Vagina (tissue), 2 donors: ENCODE measurements around the gene C3. TPM values are rescaled to one million over a fixed set of nuclear protein-coding genes. Genes with fewer than 3 reads are reported as not detected.

Experiments
- DNase-seq, 2 donors: peaks; one replicate each; pipeline ENCODE4 v3.0.0-alpha.2; 2017; ENCODE audit errors: extremely low spot score in 2 of 2
- H3K27ac ChIP-seq: fragments of 200-600 bp; sonication (generic); one replicate; pipeline ENCODE4 v1.5.1; 2019
- H3K27me3 ChIP-seq: fragments of 200-600 bp; sonication (generic); one replicate; pipeline ENCODE4 v1.5.1; 2019
- H3K36me3 ChIP-seq, 2 donors: fragments of 200-600 bp; sonication (generic); one replicate each; pipeline ENCODE4 v1.5.1; 2017 to 2019
- H3K4me1 ChIP-seq: fragments of 200-600 bp; sonication (generic); one replicate; pipeline ENCODE4 v1.5.1; 2019
- H3K4me3 ChIP-seq, 2 donors: fragments of 200-600 bp; sonication (generic); 1 replicate in 1 of 2; 2 replicates in 1 of 2; pipeline ENCODE4 v1.5.1; 2016 to 2019
- H3K9me3 ChIP-seq: fragments of 200-600 bp; sonication (generic); one replicate; pipeline ENCODE4 v1.5.1; 2019
- POLR2A ChIP-seq, 2 donors: fragments of 450-650 bp; IDR thresholded peaks; one replicate each; pipeline ENCODE4 v1.6.1; 2017; ENCODE audit warnings: antibody characterized with exemption in 2 of 2, mild to moderate bottlenecking in 2 of 2, moderate library complexity in 2 of 2
- POLR2AphosphoS5 ChIP-seq, 2 donors: sonication (generic); formaldehyde crosslinking; IDR thresholded peaks; one replicate each; pipeline ENCODE4 v1.9.0; 2017; ENCODE audit warnings: antibody characterized with exemption in 2 of 2, mild to moderate bottlenecking in 2 of 2, low read depth in 1 of 2; ENCODE audit not compliant: insufficient read depth in 1 of 2
- intact Hi-C: fragments of 100-400 bp; cut with DNase I; formaldehyde crosslinking; loops from one replicate; pipeline ENCODE4 v1.15.1; 2023
- total RNA-seq: library from RNA; depleted of rRNA; stranded (reverse); fragments of >200 nt; gene quantifications from one replicate; pipeline ENCODE4 v1.2.3, GENCODE V29; 2016
- TF ChIP-seq, protein P1 (sequence below), 3 experiments: fragments of 450-650 bp in 2 of 3; fragments of 200-600 bp in 1 of 3; sonication (generic) in 1 of 3; IDR thresholded peaks; one replicate each; pipeline ENCODE4 v1.5.1; 2017 to 2019; ENCODE audit warnings: antibody characterized with exemption in 3 of 3, mild to moderate bottlenecking in 2 of 3, moderate library complexity in 2 of 3

Gene C3
- total RNA-seq, 1 donor from 2014 or later = 1,239 TPM

- no peaks in the 10 kb centered on the region for H3K27me3 ChIP-seq
- no peaks in the 10 kb centered on the region for H3K9me3 ChIP-seq
- H3K36me3 ChIP-seq = no peaks in the 10 kb centered on the region
- no peak overlapping the region for H3K4me3 ChIP-seq
- no peak for DNase-seq
- peaks cover 16% of the 10 kb centered on the region for H3K4me1 ChIP-seq
- no peak overlapping the region for H3K27ac ChIP-seq
- intact Hi-C loops = no loop called here
- TF ChIP-seq, protein P1, sequence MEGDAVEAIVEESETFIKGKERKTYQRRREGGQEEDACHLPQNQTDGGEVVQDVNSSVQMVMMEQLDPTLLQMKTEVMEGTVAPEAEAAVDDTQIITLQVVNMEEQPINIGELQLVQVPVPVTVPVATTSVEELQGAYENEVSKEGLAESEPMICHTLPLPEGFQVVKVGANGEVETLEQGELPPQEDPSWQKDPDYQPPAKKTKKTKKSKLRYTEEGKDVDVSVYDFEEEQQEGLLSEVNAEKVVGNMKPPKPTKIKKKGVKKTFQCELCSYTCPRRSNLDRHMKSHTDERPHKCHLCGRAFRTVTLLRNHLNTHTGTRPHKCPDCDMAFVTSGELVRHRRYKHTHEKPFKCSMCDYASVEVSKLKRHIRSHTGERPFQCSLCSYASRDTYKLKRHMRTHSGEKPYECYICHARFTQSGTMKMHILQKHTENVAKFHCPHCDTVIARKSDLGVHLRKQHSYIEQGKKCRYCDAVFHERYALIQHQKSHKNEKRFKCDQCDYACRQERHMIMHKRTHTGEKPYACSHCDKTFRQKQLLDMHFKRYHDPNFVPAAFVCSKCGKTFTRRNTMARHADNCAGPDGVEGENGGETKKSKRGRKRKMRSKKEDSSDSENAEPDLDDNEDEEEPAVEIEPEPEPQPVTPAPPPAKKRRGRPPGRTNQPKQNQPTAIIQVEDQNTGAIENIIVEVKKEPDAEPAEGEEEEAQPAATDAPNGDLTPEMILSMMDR (IDR thresholded peaks at IDR 0.05) = no peak
- no peak for TF ChIP-seq POLR2A (IDR thresholded peaks at IDR 0.05)
- TF ChIP-seq POLR2AphosphoS5 (IDR thresholded peaks at IDR 0.05; ENCODE audit: insufficient read depth in 1 of 2, low read depth in 1 of 2) = no peak
Observed at GRCh38 chr19:6718111-6718740, 2.2 kb downstream of the C3 start.

GRCh38 chr19:6717441-6717971, 2.9 kb downstream of the C3 start:
- no peaks in the 10 kb centered on the region for H3K9me3 ChIP-seq
- no peak for DNase-seq
- no peak overlapping the region for H3K4me3 ChIP-seq
- no peaks in the 10 kb centered on the region for H3K27me3 ChIP-seq
- H3K36me3 ChIP-seq = no peaks in the 10 kb centered on the region
- peaks cover 9% of the 10 kb centered on the region for H3K4me1 ChIP-seq
- intact Hi-C loops = no loop called here
- no peak overlapping the region for H3K27ac ChIP-seq
- TF ChIP-seq POLR2AphosphoS5 (IDR thresholded peaks at IDR 0.05; ENCODE audit: insufficient read depth in 1 of 2, low read depth in 1 of 2) (no peak), POLR2A (IDR thresholded peaks at IDR 0.05) (no peak)
- TF ChIP-seq, protein P1 (IDR thresholded peaks at IDR 0.05) = no peak

- Histone ChIP-seq H3K27ac (no peak overlapping the region), H3K9me3 (no peaks in the 10 kb centered on the region), H3K27me3 (no peaks in the 10 kb centered on the region), H3K36me3 (no peaks in the 10 kb centered on the region), H3K4me3 (no peak overlapping the region), H3K4me1 (peaks cover 5% of the 10 kb centered on the region)
- TF ChIP-seq POLR2A (IDR thresholded peaks at IDR 0.05) = no peak
- no peak for TF ChIP-seq POLR2AphosphoS5 (IDR thresholded peaks at IDR 0.05; ENCODE audit: insufficient read depth in 1 of 2, low read depth in 1 of 2)
- TF ChIP-seq, protein P1 (IDR thresholded peaks at IDR 0.05) = no peak
- no peak for DNase-seq
- intact Hi-C loops = no loop called here
Observed at GRCh38 chr19:6717036-6717435, 3.4 kb downstream of the C3 start.

DNA sequence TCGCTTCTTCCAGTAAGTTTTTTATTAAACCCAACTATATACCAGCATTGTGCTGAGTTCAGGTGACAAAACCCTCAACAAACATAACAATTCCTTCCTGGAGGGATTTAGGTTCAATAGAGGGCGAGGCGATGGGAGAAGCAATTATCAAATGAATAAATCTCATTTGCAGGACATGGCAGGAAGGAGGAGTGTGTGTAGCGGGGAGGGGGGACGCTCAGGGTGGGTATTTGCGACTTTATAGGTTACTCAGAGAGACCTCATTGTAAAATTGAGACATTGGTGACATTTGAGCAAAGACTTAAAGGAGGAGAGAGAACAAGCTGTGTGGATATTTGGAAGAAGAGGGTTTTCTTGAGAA, 3.9 kb downstream of the C3 start:
- Histone ChIP-seq H3K9me3 (no peaks in the 10 kb centered on the region), H3K4me1 (peaks cover 3% of the 10 kb centered on the region), H3K36me3 (no peaks in the 10 kb centered on the region), H3K27ac (no peak overlapping the region), H3K4me3 (no peak overlapping the region), H3K27me3 (no peaks in the 10 kb centered on the region)
- intact Hi-C loops = no loop called here
- DNase-seq = no peak
- TF ChIP-seq POLR2AphosphoS5 (IDR thresholded peaks at IDR 0.05; ENCODE audit: insufficient read depth in 1 of 2, low read depth in 1 of 2) = no peak
- TF ChIP-seq, protein P1 (IDR thresholded peaks at IDR 0.05) = no peak
- TF ChIP-seq POLR2A (IDR thresholded peaks at IDR 0.05) = no peak

- Histone ChIP-seq H3K9me3 (no peaks in the 10 kb centered on the region), H3K27me3 (no peaks in the 10 kb centered on the region), H3K4me1 (no peaks in the 10 kb centered on the region), H3K4me3 (no peak overlapping the region), H3K27ac (no peak overlapping the region), H3K36me3 (no peaks in the 10 kb centered on the region)
- DNase-seq = no peak
- intact Hi-C loops = no loop called here
- TF ChIP-seq POLR2A (IDR thresholded peaks at IDR 0.05) (no peak), POLR2AphosphoS5 (IDR thresholded peaks at IDR 0.05; ENCODE audit: insufficient read depth in 1 of 2, low read depth in 1 of 2) (no peak)
- TF ChIP-seq, protein P1 (IDR thresholded peaks at IDR 0.05) = no peak
Observed at GRCh38 chr19:6714749-6715555, 5.5 kb downstream of the C3 start.
